GM12878 (cell line): ENCODE results near the gene TK1. TPM values are rescaled to one million over a fixed set of nuclear protein-coding genes. Genes with fewer than 3 reads are reported as not detected.
A peak's percentile ranks its signal among the peaks of the same experiment; 100 is the strongest.

Experiments used
- ATAC-seq: fragments of 200-7000 bp; cut with Tn5 transposase; 3 replicates; pipeline ENCODE4 v1.9.1; 2020; ENCODE audit warnings: mild to moderate bottlenecking, moderate library complexity
- BruUV-seq: library from RNA; stranded (reverse); fragments of 400-500 nt; replicated peaks from 2 replicates; lab custom pipeline; 2021; lab: Mats Ljungman, UMichigan
- CTCF ChIA-PET: fragments of 300-600 bp; sonication (Branson Sonifier 250); formaldehyde crosslinking; extraction: SDS; loops from one replicate; lab custom pipeline; 2021; ENCODE audit warnings: inconsistent platforms; lab: Yijun Ruan, JAX
- POLR2A ChIA-PET: fragments of 350-600 bp; formaldehyde crosslinking; extraction: SDS; loops from one replicate; lab custom pipeline; 2021; ENCODE audit warnings: inconsistent platforms; lab: Charles Lee
- RAD21 ChIA-PET: fragments of 300-600 bp; sonication (Branson Sonifier 250); formaldehyde crosslinking; loops from one replicate; lab custom pipeline; 2023; ENCODE audit warnings: antibody characterized with exemption; ENCODE audit not compliant: unreplicated experiment; lab: Charles Lee
- SMC1A ChIA-PET: fragments of 300-600 bp; sonication (Branson Sonifier 250); formaldehyde crosslinking; loops from one replicate; lab custom pipeline; 2023; ENCODE audit not compliant: unreplicated experiment, uncharacterized antibody; lab: Charles Lee
- DNase-seq: peaks from one replicate; pipeline ENCODE4 v3.0.0-alpha.2; 2011; ENCODE audit warnings: low read depth, low spot score
- FAIRE-seq: peaks from 3 replicates; lab custom pipeline; 2011; peaks lifted over from hg19 to GRCh38; lab: Jason Lieb, UNC
- H2AFZ ChIP-seq: 2 replicates; pipeline ENCODE4 v1.6.0; 2011; ENCODE audit warnings: low read depth, low read length, control low read depth; ENCODE audit not compliant: control insufficient read depth
- H3K27ac ChIP-seq: 2 replicates; pipeline ENCODE4 v1.5.1; 2011; ENCODE audit warnings: control low read depth; ENCODE audit not compliant: control insufficient read depth, insufficient read depth
- H3K27me3 ChIP-seq, 2 experiments: replicated peaks in 1 of 2; 2 replicates each; pipeline versions ENCODE4 v1.6.0 to v1.6.1; 2011; ENCODE audit warnings: low read length in 1 of 2; ENCODE audit not compliant: control insufficient read depth in 2 of 2, insufficient read depth in 2 of 2
- H3K36me3 ChIP-seq, 2 experiments: 2 replicates each; pipeline ENCODE4 v1.5.1; 2011; ENCODE audit warnings: low read length in 1 of 2; ENCODE audit not compliant: control insufficient read depth in 2 of 2, insufficient read depth in 2 of 2
- H3K4me1 ChIP-seq: 2 replicates; pipeline ENCODE4 v1.6.1; 2011; ENCODE audit warnings: mild to moderate bottlenecking, low read length, moderate library complexity, mixed read lengths; ENCODE audit not compliant: control insufficient read depth, insufficient read depth
- H3K4me2 ChIP-seq: 2 replicates; pipeline ENCODE4 v1.6.0; 2011; ENCODE audit warnings: control low read depth; ENCODE audit not compliant: control insufficient read depth, insufficient read depth
- H3K4me3 ChIP-seq: fragments of 200-600 bp; sonication (generic); 2 replicates; pipeline ENCODE4 v1.5.1; 2016
- H3K79me2 ChIP-seq: 2 replicates; pipeline ENCODE4 v1.6.0; 2011; ENCODE audit warnings: low read length; ENCODE audit not compliant: control insufficient read depth, insufficient read depth
- H3K9ac ChIP-seq: 2 replicates; pipeline ENCODE4 v1.8.0; 2011; ENCODE audit warnings: low read length, control low read depth, mixed read lengths; ENCODE audit not compliant: control insufficient read depth, insufficient read depth
- H3K9me3 ChIP-seq: replicated peaks from 3 replicates; pipeline ENCODE4 v1.5.1; 2011; ENCODE audit warnings: mild to moderate bottlenecking, low read length; ENCODE audit not compliant: control insufficient read depth, insufficient read depth
- H4K20me1 ChIP-seq: 2 replicates; pipeline ENCODE4 v1.6.0; 2011; ENCODE audit not compliant: control insufficient read depth, insufficient read depth
- CBX3 ChIP-seq: fragments of 200-600 bp; sonication (generic); IDR thresholded peaks from 2 replicates; pipeline ENCODE4 v1.6.1; 2016; ENCODE audit warnings: low read depth, borderline replicate concordance
- DPF2 ChIP-seq: fragments of 450-650 bp; IDR thresholded peaks from 2 replicates; pipeline ENCODE4 v1.6.1; 2017; ENCODE audit warnings: mild to moderate bottlenecking
- IKZF1 ChIP-seq: fragments of 450-650 bp; conservative IDR thresholded peaks from 2 replicates; pipeline ENCODE4 v1.6.1; 2017; ENCODE audit warnings: antibody characterized with exemption, mild to moderate bottlenecking
- MXI1 ChIP-seq: fragments of 150-350 bp; IDR thresholded peaks from 2 replicates; pipeline ENCODE4 v1.6.1; 2011; ENCODE audit warnings: low read depth, mild to moderate bottlenecking, inconsistent platforms, low read length, improper control_type of control experiment
- NKRF ChIP-seq: fragments of 450-650 bp; conservative IDR thresholded peaks from 2 replicates; pipeline ENCODE4 v1.6.1; 2017; ENCODE audit warnings: mild to moderate bottlenecking, moderate library complexity
- PBX3 ChIP-seq: IDR thresholded peaks from 2 replicates; pipeline ENCODE4 v1.6.1; 2011; ENCODE audit warnings: mild to moderate bottlenecking, low read depth, low read length, moderate library complexity; ENCODE audit not compliant: insufficient replicate concordance
- POLR2A ChIP-seq: IDR thresholded peaks from 2 replicates; pipeline ENCODE4 v1.6.1; 2011; ENCODE audit warnings: low read depth, mild to moderate bottlenecking, low read length
- RFX5 ChIP-seq: IDR thresholded peaks from 2 replicates; pipeline ENCODE4 v1.6.1; 2011; ENCODE audit warnings: low read depth, low read length, improper control_type of control experiment
- STAT3 ChIP-seq: IDR thresholded peaks from 2 replicates; pipeline ENCODE4 v1.6.1; 2011; ENCODE audit warnings: low read depth, low read length, improper control_type of control experiment
- USF2 ChIP-seq: IDR thresholded peaks from 2 replicates; pipeline ENCODE4 v1.6.1; 2011; ENCODE audit warnings: low read depth, low read length, improper control_type of control experiment, borderline replicate concordance
- WGBS: methylation state at CpG from one replicate; pipeline ENCODE4 v1.1.6; 2016; ENCODE audit warnings: low lambda C conversion rate; ENCODE audit not compliant: insufficient replicate concordance, insufficient coverage; ENCODE audit errors: missing lambda C conversion rate; 5-methylcytosine and 5-hydroxymethylcytosine counted together
- in situ Hi-C: fragments of 300-500 bp; cut with MboI; formaldehyde crosslinking; loops from 9 replicates; pipeline ENCODE4 v1.14.3; 2018; ENCODE audit warnings: mixed read lengths
- intact Hi-C: fragments of 100-400 bp; cut with micrococcal nuclease; formaldehyde crosslinking; loops from one replicate; pipeline ENCODE4 v1.14.2; 2022; ENCODE audit not compliant: unreplicated experiment
- polyA plus RNA-seq, 11 experiments: library from polyadenylated mRNA; depleted of rRNA in 4 of 11; unstranded in 6 of 11; stranded (reverse) in 5 of 11; fragments of >200 nt; fragmentation: Nextera tagmentation in 4 of 11; fragmentation: Illumina TruSeq in 1 of 11; extraction: Ambion mirVana in 4 of 11; extraction: Trizol in 1 of 11; gene quantifications; 1 replicate in 1 of 11; 2 replicates in 10 of 11; pipeline versions ENCODE4 v1.2.1 to v1.2.3, GENCODE V29; 2011 to 2016; ENCODE audit warnings: inconsistent platforms in 2 of 11, missing spikeins in 2 of 11, low read depth in 1 of 11
- total RNA-seq, 4 experiments: library from RNA; depleted of rRNA in 3 of 4; stranded (reverse); fragments of >200 nt in 3 of 4; fragmentation: Illumina TruSeq in 1 of 4; extraction: Trizol in 1 of 4; gene quantifications; 2 replicates each; pipeline versions ENCODE4 v1.2.1 to v1.2.3, GENCODE V29; 2013 to 2021
- TF ChIP-seq, protein P1 (sequence below): fragments of 450-650 bp; IDR thresholded peaks from 2 replicates; pipeline ENCODE4 v1.6.1; 2016; ENCODE audit warnings: mild to moderate bottlenecking
- TF ChIP-seq, protein P2 (sequence below): fragments of 450-650 bp; IDR thresholded peaks from 2 replicates; pipeline ENCODE4 v1.6.1; 2017; ENCODE audit warnings: mild to moderate bottlenecking, moderate library complexity

The TK1 gene
- total and polyA plus RNA-seq, 10 of the 15 experiments (the other 5 are each of a cell fraction or from before 2014, with no cell fraction given): 4.6 to 175 (median 77.9) TPM

DNA sequence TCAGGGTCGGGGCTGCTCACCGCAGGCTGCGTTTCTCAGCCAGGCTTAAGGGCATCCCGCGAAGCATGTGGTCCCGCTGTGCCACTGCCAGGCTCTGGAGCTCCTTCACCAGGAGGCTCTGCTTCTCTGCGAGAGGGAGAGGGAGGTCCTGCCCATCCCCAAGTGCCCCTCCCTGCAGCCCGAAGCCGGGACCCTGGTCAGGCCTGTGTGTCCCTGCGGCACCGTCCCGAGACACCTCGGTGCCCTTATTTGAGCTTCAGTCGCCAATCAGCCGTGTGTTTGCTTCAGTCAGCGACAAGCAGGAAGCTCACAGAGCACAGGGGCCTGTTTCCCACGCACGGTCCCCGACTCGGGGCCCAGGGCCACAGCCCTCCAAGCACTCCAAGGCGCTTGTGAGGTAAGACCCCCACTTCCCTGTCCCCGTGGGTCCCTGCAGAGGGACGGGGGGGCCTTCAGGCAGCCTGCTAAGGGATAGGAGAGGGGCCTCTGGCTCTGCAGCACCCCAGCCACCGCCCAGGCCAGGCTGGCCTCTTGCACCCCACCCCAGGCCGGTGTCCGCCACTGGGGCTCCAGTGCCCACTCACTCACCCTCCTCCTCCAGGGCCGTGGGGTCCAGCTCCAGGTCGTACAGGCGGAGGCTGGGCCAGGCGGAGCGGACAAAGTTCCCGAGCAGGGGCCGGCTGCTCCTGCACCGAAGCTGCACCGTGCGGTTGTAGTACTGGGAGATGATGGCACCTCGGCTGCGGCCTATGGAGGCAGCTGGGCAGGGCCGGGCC lies 61.5 kb downstream of the TK1 start:
- no peaks in the 10 kb centered on the region for H3K27me3 ChIP-seq
- no peak overlapping the region; the same call in 1 of the 2 replicates for H2AFZ ChIP-seq
- H3K27ac ChIP-seq: peak overlapping the region; percentile 95
- H4K20me1 ChIP-seq: no peaks in the 10 kb centered on the region
- BruUV-seq: no TSS peak
- POLR2A ChIA-PET: interaction anchor here (0.5 to 8.0 kb wide), 15 partner anchors 9 to 130 kb away, joined by 3 to 85 read pairs (median 4); partner anchors contain the start of genes AFMID, SYNGR2 and TK1
- peak overlapping the region; percentile 100 for H3K4me2 ChIP-seq
- peaks cover 14 to 16% of the 10 kb centered on the region in 2 experiments for H3K36me3 ChIP-seq
- peaks cover 94% of the 10 kb centered on the region for H3K79me2 ChIP-seq
- CTCF ChIA-PET: interaction anchor here (0.8 to 12.7 kb wide), 7 partner anchors 11 to 125 kb away, joined by 3 to 100 read pairs (median 5); no protein-coding TSS in a partner anchor
- in situ Hi-C loops: no loop called here
- peak overlapping the region; percentile 94 for H3K4me3 ChIP-seq
- peak; percentile 4 for ATAC-seq
- SMC1A ChIA-PET: interaction anchor here (1.0 to 2.4 kb wide), 10 partner anchors 9 to 126 kb away, joined by 3 to 14 read pairs (median 5); no protein-coding TSS in a partner anchor
- H3K9me3 ChIP-seq: no peaks in the 10 kb centered on the region
- DNase-seq: no peak
- no peak for TF ChIP-seq IKZF1
- TF ChIP-seq POLR2A: peak; percentile 11; the same call in 1 of the 2 replicates
- TF ChIP-seq DPF2: 0 out of 2 replicates have a peak, but pooled peaks have one; percentile 26
- TF ChIP-seq, protein P1, sequence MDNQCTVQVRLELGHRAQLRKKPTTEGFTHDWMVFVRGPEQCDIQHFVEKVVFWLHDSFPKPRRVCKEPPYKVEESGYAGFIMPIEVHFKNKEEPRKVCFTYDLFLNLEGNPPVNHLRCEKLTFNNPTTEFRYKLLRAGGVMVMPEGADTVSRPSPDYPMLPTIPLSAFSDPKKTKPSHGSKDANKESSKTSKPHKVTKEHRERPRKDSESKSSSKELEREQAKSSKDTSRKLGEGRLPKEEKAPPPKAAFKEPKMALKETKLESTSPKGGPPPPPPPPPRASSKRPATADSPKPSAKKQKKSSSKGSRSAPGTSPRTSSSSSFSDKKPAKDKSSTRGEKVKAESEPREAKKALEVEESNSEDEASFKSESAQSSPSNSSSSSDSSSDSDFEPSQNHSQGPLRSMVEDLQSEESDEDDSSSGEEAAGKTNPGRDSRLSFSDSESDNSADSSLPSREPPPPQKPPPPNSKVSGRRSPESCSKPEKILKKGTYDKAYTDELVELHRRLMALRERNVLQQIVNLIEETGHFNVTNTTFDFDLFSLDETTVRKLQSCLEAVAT: peak; percentile 83
- peak; percentile 6; the same call in 1 of the 2 replicates for TF ChIP-seq MXI1
- TF ChIP-seq STAT3: no peak
- TF ChIP-seq, protein P2, sequence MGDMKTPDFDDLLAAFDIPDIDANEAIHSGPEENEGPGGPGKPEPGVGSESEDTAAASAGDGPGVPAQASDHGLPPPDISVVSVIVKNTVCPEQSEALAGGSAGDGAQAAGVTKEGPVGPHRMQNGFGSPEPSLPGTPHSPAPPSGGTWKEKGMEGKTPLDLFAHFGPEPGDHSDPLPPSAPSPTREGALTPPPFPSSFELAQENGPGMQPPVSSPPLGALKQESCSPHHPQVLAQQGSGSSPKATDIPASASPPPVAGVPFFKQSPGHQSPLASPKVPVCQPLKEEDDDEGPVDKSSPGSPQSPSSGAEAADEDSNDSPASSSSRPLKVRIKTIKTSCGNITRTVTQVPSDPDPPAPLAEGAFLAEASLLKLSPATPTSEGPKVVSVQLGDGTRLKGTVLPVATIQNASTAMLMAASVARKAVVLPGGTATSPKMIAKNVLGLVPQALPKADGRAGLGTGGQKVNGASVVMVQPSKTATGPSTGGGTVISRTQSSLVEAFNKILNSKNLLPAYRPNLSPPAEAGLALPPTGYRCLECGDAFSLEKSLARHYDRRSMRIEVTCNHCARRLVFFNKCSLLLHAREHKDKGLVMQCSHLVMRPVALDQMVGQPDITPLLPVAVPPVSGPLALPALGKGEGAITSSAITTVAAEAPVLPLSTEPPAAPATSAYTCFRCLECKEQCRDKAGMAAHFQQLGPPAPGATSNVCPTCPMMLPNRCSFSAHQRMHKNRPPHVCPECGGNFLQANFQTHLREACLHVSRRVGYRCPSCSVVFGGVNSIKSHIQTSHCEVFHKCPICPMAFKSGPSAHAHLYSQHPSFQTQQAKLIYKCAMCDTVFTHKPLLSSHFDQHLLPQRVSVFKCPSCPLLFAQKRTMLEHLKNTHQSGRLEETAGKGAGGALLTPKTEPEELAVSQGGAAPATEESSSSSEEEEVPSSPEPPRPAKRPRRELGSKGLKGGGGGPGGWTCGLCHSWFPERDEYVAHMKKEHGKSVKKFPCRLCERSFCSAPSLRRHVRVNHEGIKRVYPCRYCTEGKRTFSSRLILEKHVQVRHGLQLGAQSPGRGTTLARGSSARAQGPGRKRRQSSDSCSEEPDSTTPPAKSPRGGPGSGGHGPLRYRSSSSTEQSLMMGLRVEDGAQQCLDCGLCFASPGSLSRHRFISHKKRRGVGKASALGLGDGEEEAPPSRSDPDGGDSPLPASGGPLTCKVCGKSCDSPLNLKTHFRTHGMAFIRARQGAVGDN: 0 out of 2 replicates have a peak, but pooled peaks have one; percentile 10
- 0 out of 2 replicates have a peak, but pooled peaks have one; percentile 21 for TF ChIP-seq NKRF
- TF ChIP-seq PBX3: no peak
- no peak for TF ChIP-seq RFX5
- TF ChIP-seq USF2: no peak
- no peak for TF ChIP-seq CBX3
- TF ChIP-seq, all 136 proteins: peak for 6
- intact Hi-C loops: no loop called here
- H3K4me1 ChIP-seq: peaks cover 75% of the 10 kb centered on the region
- FAIRE-seq: peak; percentile 49
- RAD21 ChIA-PET: interaction anchor here (0.6 to 3.9 kb wide), 15 partner anchors 9 to 105 kb away, joined by 3 to 29 read pairs (median 5); no protein-coding TSS in a partner anchor
- H3K9ac ChIP-seq: peak overlapping the region; percentile 93
- 11% methylated on average over 35 of the region's 39 CpGs for WGBS
